ENCODE results near the gene PAK1. TPM values are rescaled to one million over a fixed set of nuclear protein-coding genes. Genes with fewer than 3 reads are reported as not detected.

The PAK1 gene
- total and polyA plus RNA-seq, 2 of the 8 experiments (the other 6 are each of a cell fraction or from before 2014, with no cell fraction given), result 87.7 to 151 TPM

DNA sequence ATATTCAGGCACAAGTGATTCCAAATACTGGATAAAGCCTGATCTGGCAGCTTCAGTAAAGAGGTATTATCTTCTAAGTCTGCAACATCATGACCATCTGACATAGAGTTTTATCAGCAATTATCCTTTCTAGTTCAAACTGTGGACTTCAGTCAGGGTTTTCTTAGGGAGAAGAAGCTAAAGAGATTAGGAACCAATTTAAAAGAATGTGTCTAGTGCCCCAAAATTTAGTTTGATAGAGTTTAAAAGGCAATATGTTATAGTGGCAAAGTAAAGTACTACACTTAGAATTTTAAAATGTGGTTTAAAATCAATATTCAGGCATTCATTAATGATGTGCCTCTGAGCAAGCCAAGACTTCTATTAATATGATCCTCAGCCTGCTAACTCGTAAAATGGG is 5.4 kb downstream of the PAK1 start:
- Histone ChIP-seq H3K4me3 (ENCODE audit: extremely low read depth in 1 of 4, insufficient read depth in 2 of 4, low read depth in 3 of 4, low read length in 4 of 4) (no peak overlapping the region), H3K56ac (replicated peaks; ENCODE audit: insufficient read length, low read depth, low read length) (no peak overlapping the region), H3K79me2 (ENCODE audit: control insufficient read depth in 1 of 2, insufficient read depth in 2 of 2, low read length in 2 of 2) (peaks cover 7 to 79% of the 10 kb centered on the region in 2 experiments), H3K18ac (ENCODE audit: extremely low read depth, low read length) (no peak overlapping the region), H3K23me2 (ENCODE audit: low read depth, low read length) (peaks cover 1% of the 10 kb centered on the region; the same call in 1 of the 2 replicates), H3K14ac (ENCODE audit: insufficient read length) (no peak overlapping the region), H3K4me1 (replicated peaks in 1 of 4; ENCODE audit: control insufficient read depth in 3 of 4, insufficient read depth in 4 of 4, low read length in 3 of 4) (peaks cover 11 to 34% (median 19%) of the 10 kb centered on the region in 4 experiments; a peak in 6 of 7 replicates), H2BK120ac (replicated peaks; ENCODE audit: low read depth, low read length) (peak overlapping the region; percentile 73), H3K79me1 (ENCODE audit: low read depth, low read length) (no peaks in the 10 kb centered on the region), H4K20me1 (replicated peaks in 1 of 2; ENCODE audit: control insufficient read depth in 1 of 2, insufficient read depth in 2 of 2, low read length in 2 of 2) (no peaks in the 10 kb centered on the region), H2BK12ac (ENCODE audit: low read depth, low read length) (no peak overlapping the region), H3K4me2 (ENCODE audit: insufficient read depth in 1 of 2, low read depth in 2 of 2, low read length in 2 of 2) (no peak overlapping the region; a peak in 1 of 4 replicates), H4K91ac (replicated peaks; ENCODE audit: insufficient read length, low read length) (no peak overlapping the region), H4K5ac (ENCODE audit: insufficient read length, low read depth, low read length) (no peak overlapping the region), H2BK20ac (ENCODE audit: low read length) (no peak overlapping the region), H2BK5ac (ENCODE audit: low read depth, low read length) (no peak overlapping the region), H3K27ac (ENCODE audit: low read depth, low read length) (no peak overlapping the region), H3K36me3 (ENCODE audit: control insufficient read depth in 2 of 4, insufficient read depth in 4 of 4, low read length in 3 of 4) (no peaks in the 10 kb centered on the region), H3K4ac (replicated peaks; ENCODE audit: insufficient read length, low read depth, low read length) (no peak overlapping the region), H3K23ac (ENCODE audit: insufficient read length) (no peak overlapping the region), H3K9me3 (ENCODE audit: insufficient read depth in 2 of 2, low read depth in 1 of 2, low read length in 1 of 2) (no peaks in the 10 kb centered on the region), H3K27me3 (replicated peaks in 1 of 4; ENCODE audit: control insufficient read depth in 3 of 4, extremely low read depth in 1 of 4, insufficient read depth in 3 of 4, low read length in 3 of 4) (no peaks in the 10 kb centered on the region), H2AFZ (ENCODE audit: low read length) (no peak overlapping the region), H2AK5ac (ENCODE audit: low read depth, low read length) (no peak overlapping the region), H4K8ac (ENCODE audit: extremely low read depth, insufficient read depth, low read length) (no peak overlapping the region), H2BK15ac (ENCODE audit: low read length) (no peak overlapping the region), H3K9ac (replicated peaks in 1 of 4; ENCODE audit: extremely low read depth in 1 of 4, low read depth in 3 of 4, low read length in 3 of 4) (no peak overlapping the region)
- ChIA-PET CTCF (ENCODE audit: partially characterized antibody) (interaction anchor here (0.6 to 1.2 kb wide), 2 partner anchors 38 to 80 kb away, joined by 3 read pairs; no protein-coding TSS in a partner anchor), POLR2A (ENCODE audit: partially characterized antibody) (interaction anchor here (0.6 to 1.2 kb wide), 3 partner anchors 9 to 56 kb away, joined by 3 to 4 read pairs (median 3); no protein-coding TSS in a partner anchor)
- no peak for FAIRE-seq
- 84% methylated on average over 1 of the region's 1 CpG; no CpG with 5 or more reads in 1 of the 2 experiments for WGBS, 2 experiments (ENCODE audit: extremely low coverage in 1 of 2, insufficient coverage in 1 of 2, insufficient read length in 1 of 2, insufficient replicate concordance in 2 of 2, low coverage in 1 of 2, low lambda C conversion rate in 2 of 2, missing lambda C conversion rate in 1 of 2)
- no peak for DNase-seq (ENCODE audit: low read depth in 1 of 2, low spot score in 2 of 2)
- TF ChIP-seq KDM5A (IDR thresholded peaks at IDR 0.05; ENCODE audit: low read length) (no peak), POLR2A (IDR thresholded peaks at IDR 0.05; ENCODE audit: control extremely low read depth in 1 of 2, low read depth in 2 of 2, low read length in 2 of 2) (no peak), KDM1A (IDR thresholded peaks at IDR 0.05; ENCODE audit: borderline replicate concordance, low read length) (no peak), CREB1 (IDR thresholded peaks at IDR 0.05) (no peak), TEAD4 (IDR thresholded peaks at IDR 0.05; ENCODE audit: low read depth, low read length) (no peak), RFX5 (IDR thresholded peaks at IDR 0.05; ENCODE audit: borderline replicate concordance, low read depth, low read length) (no peak)
